K562 (cell line): ENCODE data around the gene GNAQ. TPM values are rescaled to one million over a fixed set of nuclear protein-coding genes. Genes with fewer than 3 reads are reported as not detected.

Source experiments
- ATAC-seq: fragments of 200-7000 bp; cut with Tn5 transposase; 3 replicates; pipeline ENCODE4 v1.9.1; 2020; ENCODE audit warnings: moderate library complexity
- BruUV-seq: library from RNA; stranded (reverse); fragments of 400-500 nt; replicated peaks from 2 replicates; lab custom pipeline; 2021; lab: Mats Ljungman, UMichigan
- CTCF ChIA-PET: fragments of 300-600 bp; formaldehyde crosslinking; extraction: SDS; loops from one replicate; lab custom pipeline; 2021; ENCODE audit warnings: low intra/inter-chr PET ratio; lab: Yijun Ruan, JAX
- POLR2A ChIA-PET: fragments of 300-600, 350-650 bp; sonication (Branson Sonifier 250); formaldehyde crosslinking; extraction: SDS; loops from one replicate; lab custom pipeline; 2021; ENCODE audit warnings: antibody characterized with exemption, inconsistent platforms; lab: Yijun Ruan, JAX
- DNase-seq, 4 experiments: peaks; one replicate each; pipeline versions ENCODE4 v3.0.0 to v3.0.0-alpha.2; 2011 to 2018; ENCODE audit warnings: low spot score in 3 of 4, mixed read lengths in 3 of 4; ENCODE audit errors: extremely low read depth in 1 of 4
- FAIRE-seq: peaks from 2 replicates; lab custom pipeline; 2011; peaks lifted over from hg19 to GRCh38; lab: Jason Lieb, UNC
- H2AFZ ChIP-seq: 2 replicates; pipeline ENCODE4 v1.6.0; 2011; ENCODE audit warnings: low read depth, low read length, control low read depth, inconsistent platforms
- H3K27ac ChIP-seq: fragments of 200-600 bp; 3 replicates; pipeline ENCODE4 v1.8.0; 2011; ENCODE audit warnings: low read depth, mild to moderate bottlenecking, control low read depth, inconsistent platforms, low read length, moderate library complexity, mixed read lengths; ENCODE audit errors: extremely low read depth
- H3K27me3 ChIP-seq, 2 experiments: fragments of 300-600 bp in 1 of 2; 2 replicates in 1 of 2; 3 replicates in 1 of 2; pipeline versions ENCODE4 v1.6.0 to v1.8.0; 2011; ENCODE audit warnings: inconsistent platforms in 2 of 2, low read length in 2 of 2, mild to moderate bottlenecking in 1 of 2, mixed read lengths in 1 of 2, moderate library complexity in 1 of 2; ENCODE audit not compliant: control insufficient read depth in 2 of 2, insufficient read depth in 2 of 2
- H3K36me3 ChIP-seq: fragments of 300-600 bp; 3 replicates; pipeline ENCODE4 v1.8.0; 2011; ENCODE audit warnings: mild to moderate bottlenecking, low read length, inconsistent platforms; ENCODE audit not compliant: control insufficient read depth, insufficient read depth
- H3K4me1 ChIP-seq, 2 experiments: fragments of 200-600 bp in 1 of 2; replicated peaks in 1 of 2; 2 replicates in 1 of 2; 3 replicates in 1 of 2; pipeline versions ENCODE4 v1.5.1 to v1.8.0; 2011; ENCODE audit warnings: inconsistent platforms in 2 of 2, low read length in 2 of 2, mild to moderate bottlenecking in 1 of 2, mixed read lengths in 1 of 2, moderate library complexity in 1 of 2; ENCODE audit not compliant: control insufficient read depth in 2 of 2, insufficient read depth in 2 of 2
- H3K4me2 ChIP-seq: 2 replicates; pipeline ENCODE4 v1.6.1; 2011; ENCODE audit warnings: low read length, control low read depth, inconsistent platforms, mixed read lengths; ENCODE audit not compliant: insufficient read depth
- H3K4me3 ChIP-seq: fragments of 200-600 bp; sonication (generic), shearing (Covaris generic); 2 replicates; pipeline ENCODE4 v1.5.1; 2016; ENCODE audit warnings: control low read depth, inconsistent platforms
- H3K79me2 ChIP-seq: fragments of 200-600 bp; 3 replicates; pipeline ENCODE4 v1.8.0; 2011; ENCODE audit warnings: low read length, inconsistent platforms; ENCODE audit not compliant: control insufficient read depth, insufficient read depth
- H3K9ac ChIP-seq, 2 experiments: 2 replicates each; pipeline versions ENCODE4 v1.6.0 to v1.6.1; 2011; ENCODE audit warnings: low read depth in 2 of 2, low read length in 2 of 2, control low read depth in 1 of 2, inconsistent platforms in 1 of 2, mild to moderate bottlenecking in 1 of 2, mixed read lengths in 1 of 2; ENCODE audit not compliant: insufficient read depth in 1 of 2
- H3K9me1 ChIP-seq: one replicate; pipeline ENCODE4 v1.6.0; 2011; ENCODE audit warnings: inconsistent platforms, mild to moderate bottlenecking, low read length, moderate library complexity; ENCODE audit not compliant: control insufficient read depth, insufficient read depth
- H3K9me3 ChIP-seq: replicated peaks from 2 replicates; pipeline ENCODE4 v1.5.1; 2011; ENCODE audit warnings: low read depth, low read length, inconsistent platforms; ENCODE audit not compliant: control insufficient read depth, insufficient read depth
- H4K20me1 ChIP-seq: replicated peaks from 2 replicates; pipeline ENCODE4 v1.6.1; 2011; ENCODE audit warnings: low read length, inconsistent platforms, mixed read lengths; ENCODE audit not compliant: control insufficient read depth, insufficient read depth
- CCAR2 ChIP-seq: fragments of 200-400 bp; formaldehyde crosslinking; IDR thresholded peaks from 2 replicates; pipeline ENCODE4 v1.6.1; 2017; ENCODE audit warnings: mild to moderate bottlenecking, low read depth, low read length
- EP300 ChIP-seq: IDR thresholded peaks from 2 replicates; pipeline ENCODE4 v1.6.1; 2012; ENCODE audit warnings: low read length, improper control_type of control experiment
- FOXK1 ChIP-seq: sonication (generic); formaldehyde crosslinking; IDR thresholded peaks from 2 replicates; pipeline ENCODE4 v1.8.0; 2022; ENCODE audit warnings: missing genetic modification reagents, mild to moderate bottlenecking, borderline replicate concordance
- GABPA ChIP-seq: fragments of 200-800 bp; sonication (Bioruptor generic); conservative IDR thresholded peaks from 2 replicates; pipeline ENCODE4 v1.6.1; 2016; ENCODE audit warnings: low read depth, missing genetic modification characterization, missing compliant biosample characterization
- HNRNPL ChIP-seq: fragments of 200-400 bp; formaldehyde crosslinking; IDR thresholded peaks from 2 replicates; pipeline ENCODE4 v1.6.1; 2017; ENCODE audit warnings: low read depth, mild to moderate bottlenecking, low read length
- NCOA1 ChIP-seq: fragments of 450-650 bp; IDR thresholded peaks from 2 replicates; pipeline ENCODE4 v1.6.1; 2016; ENCODE audit warnings: low read depth
- NCOR1 ChIP-seq: fragments of 450-650 bp; IDR thresholded peaks from 2 replicates; pipeline ENCODE4 v1.6.1; 2016; ENCODE audit warnings: mild to moderate bottlenecking, moderate library complexity
- OTX1 ChIP-seq: fragments of 450-650 bp; formaldehyde crosslinking; IDR thresholded peaks from 2 replicates; pipeline ENCODE4 v1.4.0; 2022; ENCODE audit warnings: mild to moderate bottlenecking
- RBM14 ChIP-seq: fragments of 200-400 bp; formaldehyde crosslinking; IDR thresholded peaks from 2 replicates; pipeline ENCODE4 v1.6.1; 2018; ENCODE audit warnings: low read depth, mild to moderate bottlenecking, low read length, moderate library complexity, borderline replicate concordance; ENCODE audit not compliant: insufficient read depth
- RCOR1 ChIP-seq, 2 experiments: IDR thresholded peaks; 2 replicates each; pipeline ENCODE4 v1.6.1; 2012; ENCODE audit warnings: low read depth in 2 of 2, low read length in 2 of 2, borderline replicate concordance in 1 of 2, improper control_type of control experiment in 1 of 2
- SOX6 ChIP-seq: fragments of 450-650 bp; IDR thresholded peaks from 2 replicates; pipeline ENCODE4 v1.6.1; 2014; ENCODE audit warnings: mild to moderate bottlenecking
- TAF15 ChIP-seq: fragments of 200-400 bp; formaldehyde crosslinking; IDR thresholded peaks from 2 replicates; pipeline ENCODE4 v1.6.1; 2017; ENCODE audit warnings: mild to moderate bottlenecking, low read depth, low read length, moderate library complexity
- TCF3 ChIP-seq: sonication (generic); formaldehyde crosslinking; IDR thresholded peaks from 2 replicates; pipeline ENCODE4 v1.4.0; 2020; ENCODE audit warnings: mild to moderate bottlenecking, missing genetic modification reagents
- TCF7 ChIP-seq: sonication (generic); IDR thresholded peaks from 2 replicates; pipeline ENCODE4 v1.6.1; 2016; ENCODE audit warnings: antibody characterized with exemption, borderline replicate concordance
- TCFL5 ChIP-seq: fragments of 250-450 bp; sonication (Bioruptor Pico); conservative IDR thresholded peaks from 2 replicates; pipeline ENCODE4 v1.6.1; 2021; ENCODE audit warnings: mild to moderate bottlenecking, moderate library complexity, matching md5 sums
- XRCC5 ChIP-seq: fragments of 200-400 bp; formaldehyde crosslinking; IDR thresholded peaks from 2 replicates; pipeline ENCODE4 v1.6.1; 2017; ENCODE audit warnings: low read depth, mild to moderate bottlenecking, low read length
- ZNF431 ChIP-seq: sonication (generic); formaldehyde crosslinking; IDR thresholded peaks from 2 replicates; pipeline ENCODE4 v1.8.0; 2022; ENCODE audit warnings: mild to moderate bottlenecking, missing genetic modification reagents
- ZNF583 ChIP-seq: fragments of 250-450 bp; sonication (Bioruptor Pico); IDR thresholded peaks from 2 replicates; pipeline ENCODE4 v1.4.0; 2020
- WGBS: fragments of 100-300 bp; shearing (Covaris generic); methylation state at CpG from one replicate; pipeline ENCODE4 v1.1.6; 2016; ENCODE audit warnings: low coverage, mixed read lengths; ENCODE audit not compliant: insufficient coverage; ENCODE audit errors: missing lambda C conversion rate; 5-methylcytosine and 5-hydroxymethylcytosine counted together
- in situ Hi-C: fragments of 300-500 bp; cut with MboI; formaldehyde crosslinking; loops from 4 replicates; pipeline ENCODE4 v1.15.0; 2018; ENCODE audit warnings: inconsistent platforms, mixed read lengths
- intact Hi-C: fragments of 100-400 bp; cut with micrococcal nuclease; formaldehyde crosslinking; loops from 2 replicates; pipeline ENCODE4 v1.14.2; 2022
- polyA plus RNA-seq, 8 experiments: library from polyadenylated mRNA; depleted of rRNA in 4 of 8; stranded (reverse) in 5 of 8; unstranded in 3 of 8; fragments of >200 nt; fragmentation: Nextera tagmentation in 2 of 8; fragmentation: Illumina TruSeq in 1 of 8; extraction: Ambion mirVana in 2 of 8; extraction: Trizol in 1 of 8; gene quantifications; 2 replicates each; pipeline versions ENCODE4 v1.2.1 to v1.2.3, GENCODE V29; 2011 to 2014; ENCODE audit warnings: inconsistent platforms in 1 of 8, missing spikeins in 1 of 8
- total RNA-seq, 7 experiments: library from RNA; depleted of rRNA in 6 of 7; stranded (reverse); fragments of >200 nt in 6 of 7; fragmentation: Illumina TruSeq in 2 of 7; extraction: Trizol in 2 of 7; gene quantifications; 2 replicates each; pipeline versions ENCODE4 v1.2.1 to v1.2.3, GENCODE V29; 2011 to 2021; ENCODE audit warnings: low replicate concordance in 1 of 7
- TF ChIP-seq, protein P1 (sequence below): fragments of 450-650 bp; IDR thresholded peaks from 2 replicates; pipeline ENCODE4 v1.6.1; 2018; ENCODE audit not compliant: partially characterized antibody
- TF ChIP-seq, protein P2 (sequence below), 2 experiments: fragments of 450-650 bp; IDR thresholded peaks; 2 replicates each; pipeline ENCODE4 v1.6.1; 2016

Gene GNAQ
- total and polyA plus RNA-seq, 9 of the 15 experiments (the other 6 are each of a cell fraction or from before 2014, with no cell fraction given): 4.8 to 27.9 (median 17.5) TPM

- POLR2A ChIA-PET: interaction anchor here (0.6 to 1.1 kb wide), 2 partner anchors 11 to 154 kb away, joined by 3 to 4 read pairs; no protein-coding TSS in a partner anchor
- TF ChIP-seq NCOR1 (peak; percentile 33; the same call in 1 of the 2 replicates), TAF15 (no peak), EP300 (peak; percentile 34; the same call in 1 of the 2 replicates), NCOA1 (no peak), ZNF431 (CRISPR knock-in tag) (no peak), XRCC5 (no peak), TCFL5 (no peak), OTX1 (CRISPR knock-in tag) (no peak), TCF7 (no peak), HNRNPL (no peak), TCF3 (CRISPR knock-in tag) (peak; percentile 29), RBM14 (no peak), FOXK1 (no peak), SOX6 (peak; percentile 37; the same call in 1 of the 2 replicates), GABPA (no peak), ZNF583 (CRISPR knock-in tag) (no peak), CCAR2 (no peak), RCOR1 (IDR thresholded peaks at IDR 0.05; ENCODE audit: borderline replicate concordance in 1 of 2, low read depth in 2 of 2, low read length in 2 of 2) (0 out of 4 replicates have a peak, but pooled peaks of 1 of the 2 experiments have one; percentile 33)
- TF ChIP-seq, protein P1, sequence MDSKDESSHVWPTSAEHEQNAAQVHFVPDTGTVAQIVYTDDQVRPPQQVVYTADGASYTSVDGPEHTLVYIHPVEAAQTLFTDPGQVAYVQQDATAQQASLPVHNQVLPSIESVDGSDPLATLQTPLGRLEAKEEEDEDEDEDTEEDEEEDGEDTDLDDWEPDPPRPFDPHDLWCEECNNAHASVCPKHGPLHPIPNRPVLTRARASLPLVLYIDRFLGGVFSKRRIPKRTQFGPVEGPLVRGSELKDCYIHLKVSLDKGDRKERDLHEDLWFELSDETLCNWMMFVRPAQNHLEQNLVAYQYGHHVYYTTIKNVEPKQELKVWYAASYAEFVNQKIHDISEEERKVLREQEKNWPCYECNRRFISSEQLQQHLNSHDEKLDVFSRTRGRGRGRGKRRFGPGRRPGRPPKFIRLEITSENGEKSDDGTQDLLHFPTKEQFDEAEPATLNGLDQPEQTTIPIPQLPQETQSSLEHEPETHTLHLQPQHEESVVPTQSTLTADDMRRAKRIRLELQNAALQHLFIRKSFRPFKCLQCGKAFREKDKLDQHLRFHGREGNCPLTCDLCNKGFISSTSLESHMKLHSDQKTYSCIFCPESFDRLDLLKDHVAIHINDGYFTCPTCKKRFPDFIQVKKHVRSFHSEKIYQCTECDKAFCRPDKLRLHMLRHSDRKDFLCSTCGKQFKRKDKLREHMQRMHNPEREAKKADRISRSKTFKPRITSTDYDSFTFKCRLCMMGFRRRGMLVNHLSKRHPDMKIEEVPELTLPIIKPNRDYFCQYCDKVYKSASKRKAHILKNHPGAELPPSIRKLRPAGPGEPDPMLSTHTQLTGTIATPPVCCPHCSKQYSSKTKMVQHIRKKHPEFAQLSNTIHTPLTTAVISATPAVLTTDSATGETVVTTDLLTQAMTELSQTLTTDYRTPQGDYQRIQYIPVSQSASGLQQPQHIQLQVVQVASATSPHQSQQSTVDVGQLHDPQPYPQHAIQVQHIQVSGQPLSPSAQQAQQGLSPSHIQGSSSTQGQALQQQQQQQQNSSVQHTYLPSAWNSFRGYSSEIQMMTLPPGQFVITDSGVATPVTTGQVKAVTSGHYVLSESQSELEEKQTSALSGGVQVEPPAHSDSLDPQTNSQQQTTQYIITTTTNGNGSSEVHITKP: peak; percentile 66
- TF ChIP-seq, protein P2, sequence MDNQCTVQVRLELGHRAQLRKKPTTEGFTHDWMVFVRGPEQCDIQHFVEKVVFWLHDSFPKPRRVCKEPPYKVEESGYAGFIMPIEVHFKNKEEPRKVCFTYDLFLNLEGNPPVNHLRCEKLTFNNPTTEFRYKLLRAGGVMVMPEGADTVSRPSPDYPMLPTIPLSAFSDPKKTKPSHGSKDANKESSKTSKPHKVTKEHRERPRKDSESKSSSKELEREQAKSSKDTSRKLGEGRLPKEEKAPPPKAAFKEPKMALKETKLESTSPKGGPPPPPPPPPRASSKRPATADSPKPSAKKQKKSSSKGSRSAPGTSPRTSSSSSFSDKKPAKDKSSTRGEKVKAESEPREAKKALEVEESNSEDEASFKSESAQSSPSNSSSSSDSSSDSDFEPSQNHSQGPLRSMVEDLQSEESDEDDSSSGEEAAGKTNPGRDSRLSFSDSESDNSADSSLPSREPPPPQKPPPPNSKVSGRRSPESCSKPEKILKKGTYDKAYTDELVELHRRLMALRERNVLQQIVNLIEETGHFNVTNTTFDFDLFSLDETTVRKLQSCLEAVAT (IDR thresholded peaks at IDR 0.05): no peak
Measured at GRCh38 chr9:77882294-77882693, 149.3 kb downstream of the GNAQ start.

More at GRCh38 chr9:77882294-77882693, 149.3 kb downstream of the GNAQ start:
- no TSS peak for BruUV-seq
- Histone ChIP-seq H3K4me1 (peaks cover 0 to 23% of the 10 kb centered on the region in 2 experiments; a peak in 2 of 5 replicates), H3K27ac (peak overlapping the region; percentile 35; the same call in 1 of the 3 replicates), H2AFZ (no peak overlapping the region), H3K36me3 (no peaks in the 10 kb centered on the region; the same call in 2 of the 3 replicates), H4K20me1 (no peaks in the 10 kb centered on the region), H3K9me1 (no peaks in the 10 kb centered on the region), H3K4me3 (no peak overlapping the region), H3K79me2 (peaks cover 40% of the 10 kb centered on the region), H3K27me3 (no peaks in the 10 kb centered on the region), H3K9ac (no peak overlapping the region), H3K4me2 (no peak overlapping the region), H3K9me3 (no peaks in the 10 kb centered on the region)
- peak; percentile 19 for FAIRE-seq
- 3% methylated on average over 4 of the region's 4 CpGs for WGBS
- in situ Hi-C loops (no loop called here), intact Hi-C loops (no loop called here)
- CTCF ChIA-PET: no interaction called here
- peak; percentile 72 for ATAC-seq
- DNase-seq: peak in 1 of 4 experiments; percentile 49
